ENCODE results near the gene SLC8B1.

DNA sequence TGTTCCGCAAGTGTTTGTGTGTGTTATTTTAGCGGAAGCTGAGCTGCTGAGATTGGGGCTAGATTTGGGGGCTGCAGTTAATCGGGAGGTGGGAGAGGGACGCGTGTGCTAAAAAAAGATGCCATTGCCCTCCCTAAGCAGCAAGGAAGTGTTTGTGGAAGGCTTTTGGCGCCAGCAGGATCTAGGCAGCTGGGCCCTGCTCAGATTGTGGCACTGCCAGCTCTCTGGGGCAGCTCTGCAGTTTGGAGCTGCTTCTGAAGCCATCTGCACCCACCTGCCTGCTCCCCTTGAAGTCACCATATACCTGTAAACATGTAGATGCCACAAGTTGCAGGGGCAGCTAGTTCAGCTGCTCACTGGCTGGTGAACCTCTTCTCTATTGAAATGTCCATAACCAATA lies 84.9 kb downstream of the SLC8B1 start:
- TF ChIP-seq, protein P1, sequence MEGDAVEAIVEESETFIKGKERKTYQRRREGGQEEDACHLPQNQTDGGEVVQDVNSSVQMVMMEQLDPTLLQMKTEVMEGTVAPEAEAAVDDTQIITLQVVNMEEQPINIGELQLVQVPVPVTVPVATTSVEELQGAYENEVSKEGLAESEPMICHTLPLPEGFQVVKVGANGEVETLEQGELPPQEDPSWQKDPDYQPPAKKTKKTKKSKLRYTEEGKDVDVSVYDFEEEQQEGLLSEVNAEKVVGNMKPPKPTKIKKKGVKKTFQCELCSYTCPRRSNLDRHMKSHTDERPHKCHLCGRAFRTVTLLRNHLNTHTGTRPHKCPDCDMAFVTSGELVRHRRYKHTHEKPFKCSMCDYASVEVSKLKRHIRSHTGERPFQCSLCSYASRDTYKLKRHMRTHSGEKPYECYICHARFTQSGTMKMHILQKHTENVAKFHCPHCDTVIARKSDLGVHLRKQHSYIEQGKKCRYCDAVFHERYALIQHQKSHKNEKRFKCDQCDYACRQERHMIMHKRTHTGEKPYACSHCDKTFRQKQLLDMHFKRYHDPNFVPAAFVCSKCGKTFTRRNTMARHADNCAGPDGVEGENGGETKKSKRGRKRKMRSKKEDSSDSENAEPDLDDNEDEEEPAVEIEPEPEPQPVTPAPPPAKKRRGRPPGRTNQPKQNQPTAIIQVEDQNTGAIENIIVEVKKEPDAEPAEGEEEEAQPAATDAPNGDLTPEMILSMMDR (IDR thresholded peaks at IDR 0.05): no peak
- no peak for TF ChIP-seq ZFX (IDR thresholded peaks at IDR 0.05; ENCODE audit: borderline replicate concordance)
